IMR-90 (cell line): Measurements from ENCODE around the gene NFE2L1. TPM values are rescaled to one million over a fixed set of nuclear protein-coding genes. Genes with fewer than 3 reads are reported as not detected.
A peak's percentile ranks its signal among the peaks of the same experiment; 100 is the strongest.

Experiments used
- ATAC-seq: fragments of 200-7000 bp; cut with Tn5 transposase; 2 replicates; pipeline ENCODE4 v1.9.1; 2020; ENCODE audit warnings: low read depth, mild to moderate bottlenecking, moderate library complexity
- BruUV-seq: library from RNA; stranded (reverse); fragments of 400-500 nt; replicated peaks from 2 replicates; lab custom pipeline; 2021; lab: Mats Ljungman, UMichigan
- CTCF ChIA-PET: fragments of 300-600 bp; formaldehyde crosslinking; extraction: SDS; loops from one replicate; lab custom pipeline; 2021; ENCODE audit warnings: antibody characterized with exemption; lab: Yijun Ruan, JAX
- POLR2A ChIA-PET: fragments of 300-600 bp; sonication (Branson Sonifier 250); formaldehyde crosslinking; loops from one replicate; lab custom pipeline; 2022; ENCODE audit warnings: antibody characterized with exemption; ENCODE audit not compliant: unreplicated experiment; lab: Charles Lee
- DNase-seq: peaks from one replicate; pipeline ENCODE4 v3.0.0; 2013
- H2AFZ ChIP-seq: replicated peaks from 2 replicates; pipeline ENCODE3; 2013; ENCODE audit warnings: low read length, mild to moderate bottlenecking; ENCODE audit not compliant: poor library complexity
- H2AK5ac ChIP-seq: 2 replicates; pipeline ENCODE4 v1.6.1; 2013; ENCODE audit warnings: low read depth, low read length, inconsistent platforms
- H2AK9ac ChIP-seq: replicated peaks from 2 replicates; pipeline ENCODE3; 2013; ENCODE audit warnings: mild to moderate bottlenecking, low read depth, low read length, moderate library complexity; ENCODE audit not compliant: poor library complexity
- H2BK120ac ChIP-seq: 2 replicates; pipeline ENCODE4 v1.6.1; 2013; ENCODE audit warnings: low read depth, low read length, inconsistent platforms
- H2BK15ac ChIP-seq: 3 replicates; pipeline ENCODE4 v1.6.1; 2013; ENCODE audit warnings: low read depth, low read length, inconsistent platforms
- H2BK20ac ChIP-seq: 2 replicates; pipeline ENCODE4 v1.6.1; 2013; ENCODE audit warnings: low read depth, mild to moderate bottlenecking, inconsistent platforms, low read length, moderate library complexity
- H2BK5ac ChIP-seq: 2 replicates; pipeline ENCODE4 v1.6.1; 2013; ENCODE audit warnings: mild to moderate bottlenecking, low read depth, low read length, inconsistent platforms; ENCODE audit not compliant: poor library complexity, severe bottlenecking
- H3K14ac ChIP-seq: replicated peaks from 2 replicates; pipeline ENCODE4 v1.6.1; 2013; ENCODE audit warnings: low read depth, low read length, inconsistent platforms
- H3K18ac ChIP-seq: 2 replicates; pipeline ENCODE4 v1.6.1; 2013; ENCODE audit warnings: low read depth, low read length, control low read depth
- H3K23ac ChIP-seq: 2 replicates; pipeline ENCODE4 v1.6.1; 2013; ENCODE audit warnings: low read depth, low read length, inconsistent platforms
- H3K27ac ChIP-seq: 2 replicates; pipeline ENCODE4 v1.5.1; 2013; ENCODE audit warnings: mild to moderate bottlenecking, control low read depth, low read length; ENCODE audit not compliant: insufficient read depth
- H3K27me3 ChIP-seq: 2 replicates; pipeline ENCODE4 v1.6.1; 2013; ENCODE audit warnings: low read length; ENCODE audit not compliant: control insufficient read depth, insufficient read depth
- H3K36me3 ChIP-seq: 2 replicates; pipeline ENCODE4 v1.6.1; 2013; ENCODE audit warnings: low read length, mixed read lengths; ENCODE audit not compliant: control insufficient read depth, insufficient read depth
- H3K4ac ChIP-seq: 2 replicates; pipeline ENCODE4 v1.6.1; 2013; ENCODE audit warnings: low read depth, low read length, inconsistent platforms
- H3K4me1 ChIP-seq: 2 replicates; pipeline ENCODE4 v1.6.1; 2013; ENCODE audit warnings: low read length, mixed read lengths; ENCODE audit not compliant: control insufficient read depth, insufficient read depth
- H3K4me2 ChIP-seq: 2 replicates; pipeline ENCODE4 v1.6.1; 2013; ENCODE audit warnings: low read depth, mild to moderate bottlenecking, control low read depth, low read length, moderate library complexity
- H3K4me3 ChIP-seq: 2 replicates; pipeline ENCODE4 v1.5.1; 2013; ENCODE audit warnings: low read depth, mild to moderate bottlenecking, control low read depth, low read length, moderate library complexity; ENCODE audit not compliant: insufficient read depth
- H3K56ac ChIP-seq: 2 replicates; pipeline ENCODE4 v1.6.1; 2013; ENCODE audit warnings: low read length, inconsistent platforms; ENCODE audit not compliant: insufficient read depth; ENCODE audit errors: extremely low read depth
- H3K79me1 ChIP-seq, 2 experiments: 2 replicates each; pipeline ENCODE4 v1.6.1; 2013; ENCODE audit warnings: low read length in 2 of 2, inconsistent platforms in 1 of 2, low read depth in 1 of 2
- H3K9ac ChIP-seq: 2 replicates; pipeline ENCODE4 v1.6.1; 2013; ENCODE audit warnings: low read depth, low read length, control low read depth
- H3K9me1 ChIP-seq: 2 replicates; pipeline ENCODE4 v1.6.1; 2013; ENCODE audit warnings: low read length, inconsistent platforms; ENCODE audit not compliant: insufficient read depth
- H3K9me3 ChIP-seq: 2 replicates; pipeline ENCODE4 v1.6.1; 2013; ENCODE audit warnings: low read length; ENCODE audit not compliant: control insufficient read depth, insufficient read depth
- H4K20me1 ChIP-seq: 2 replicates; pipeline ENCODE4 v1.6.1; 2013; ENCODE audit warnings: low read length, inconsistent platforms; ENCODE audit not compliant: insufficient read depth
- H4K5ac ChIP-seq: 2 replicates; pipeline ENCODE4 v1.6.1; 2013; ENCODE audit warnings: mild to moderate bottlenecking, low read depth, low read length, control low read depth
- H4K8ac ChIP-seq, 2 experiments: 2 replicates each; pipeline ENCODE4 v1.6.1; 2013; ENCODE audit warnings: low read depth in 2 of 2, low read length in 2 of 2, control low read depth in 1 of 2, inconsistent platforms in 1 of 2
- H4K91ac ChIP-seq: 2 replicates; pipeline ENCODE4 v1.6.1; 2013; ENCODE audit warnings: low read depth, low read length, inconsistent platforms; ENCODE audit not compliant: insufficient read depth
- BHLHE40 ChIP-seq: fragments of 150-350 bp; IDR thresholded peaks from 2 replicates; pipeline ENCODE4 v1.6.1; 2016; ENCODE audit warnings: mild to moderate bottlenecking, low read depth, low read length
- CHD1 ChIP-seq: IDR thresholded peaks from 2 replicates; pipeline ENCODE4 v1.6.1; 2012; ENCODE audit warnings: low read depth, low read length, improper control_type of control experiment
- CTCF ChIP-seq: conservative IDR thresholded peaks from 2 replicates; pipeline ENCODE4 v1.5.1; 2012; ENCODE audit warnings: mild to moderate bottlenecking, low read depth, low read length, improper control_type of control experiment
- ELK1 ChIP-seq: fragments of 150-350 bp; IDR thresholded peaks from 2 replicates; pipeline ENCODE4 v1.6.1; 2016; ENCODE audit warnings: low read depth, mild to moderate bottlenecking, low read length, moderate library complexity, borderline replicate concordance
- FOS ChIP-seq: fragments of 150-350 bp; IDR thresholded peaks from 2 replicates; pipeline ENCODE4 v1.6.1; 2016; ENCODE audit warnings: low read depth, low read length
- MAFK ChIP-seq: IDR thresholded peaks from 2 replicates; pipeline ENCODE4 v1.6.1; 2012; ENCODE audit warnings: low read depth, low read length, improper control_type of control experiment
- MAZ ChIP-seq: IDR thresholded peaks from 2 replicates; pipeline ENCODE4 v1.6.1; 2012; ENCODE audit warnings: low read depth, mild to moderate bottlenecking, low read length, improper control_type of control experiment, moderate library complexity, borderline replicate concordance
- MXI1 ChIP-seq: IDR thresholded peaks from 2 replicates; pipeline ENCODE4 v1.6.1; 2012; ENCODE audit warnings: low read depth, mild to moderate bottlenecking, low read length, moderate library complexity, borderline replicate concordance
- NFE2L2 ChIP-seq: fragments of 150-350 bp; IDR thresholded peaks from 2 replicates; pipeline ENCODE4 v1.6.1; 2016; ENCODE audit warnings: low read depth, mild to moderate bottlenecking, low read length
- POLR2A ChIP-seq: IDR thresholded peaks from 2 replicates; pipeline ENCODE4 v1.6.1; 2012; ENCODE audit warnings: mild to moderate bottlenecking, low read depth, low read length
- RAD21 ChIP-seq: IDR thresholded peaks from 2 replicates; pipeline ENCODE4 v1.6.1; 2012; ENCODE audit warnings: low read length, improper control_type of control experiment
- RCOR1 ChIP-seq: IDR thresholded peaks from 2 replicates; pipeline ENCODE4 v1.6.1; 2012; ENCODE audit warnings: mild to moderate bottlenecking, low read length, improper control_type of control experiment; ENCODE audit not compliant: insufficient replicate concordance
- RFX5 ChIP-seq: IDR thresholded peaks from 2 replicates; pipeline ENCODE4 v1.8.0; 2012; ENCODE audit warnings: low read depth, mild to moderate bottlenecking, low read length, moderate library complexity
- SMC3 ChIP-seq: fragments of 150-350 bp; IDR thresholded peaks from 2 replicates; pipeline ENCODE4 v1.6.1; 2016; ENCODE audit warnings: low read depth, mild to moderate bottlenecking, antibody characterized with exemption, low read length, moderate library complexity
- WGBS, 2 experiments: methylation state at CpG; one replicate each; pipeline versions ENCODE4 v1.1.5 to v1.1.7; 2013; ENCODE audit warnings: missing lambda C conversion rate in 2 of 2; ENCODE audit not compliant: insufficient read length in 1 of 2; ENCODE audit errors: extremely low coverage in 2 of 2; 5-methylcytosine and 5-hydroxymethylcytosine counted together
- dilution Hi-C: fragments of 300-500 bp; cut with HindIII; formaldehyde crosslinking; loops from one replicate; pipeline ENCODE4 v1.14.3; 2018; ENCODE audit warnings: low sequenced_read_pairs; ENCODE audit not compliant: unreplicated experiment
- in situ Hi-C: fragments of 300-500 bp; cut with MboI; formaldehyde crosslinking; loops from 3 replicates; pipeline ENCODE4 v1.14.3; 2019; ENCODE audit warnings: low sequenced_read_pairs, inconsistent platforms, mixed read lengths
- intact Hi-C: fragments of 100-400 bp; cut with micrococcal nuclease; formaldehyde crosslinking; loops from 2 replicates; pipeline ENCODE4 v1.10.0; 2022
- polyA plus RNA-seq, 3 experiments: library from polyadenylated mRNA; depleted of rRNA; stranded (reverse); fragments of >200 nt; gene quantifications; 2 replicates each; pipeline ENCODE4 v1.2.3, GENCODE V29; 2012; ENCODE audit warnings: low replicate concordance in 1 of 3
- total RNA-seq: library from RNA; depleted of rRNA; stranded (reverse); fragments of >200 nt; gene quantifications from 2 replicates; pipeline ENCODE4 v1.2.3, GENCODE V29; 2012

NFE2L1 gene
- total and polyA plus RNA-seq, 2 of the 4 experiments (the other 2 are of a cell fraction) = 42.8 to 122 TPM

GRCh38 chr17:48026502-48027321 is 21.4 kb upstream of the NFE2L1 start:
- Histone ChIP-seq H3K4me1 (peaks cover 18% of the 10 kb centered on the region), H2AK5ac (peak overlapping the region; percentile 11; the same call in 1 of the 2 replicates), H3K4me3 (no peak overlapping the region), H3K79me1 (peaks cover 0 to 7% of the 10 kb centered on the region in 2 experiments; a peak in 1 of 4 replicates), H3K36me3 (peaks cover under 1% of the 10 kb centered on the region; the same call in 1 of the 2 replicates), H4K5ac (0 out of 2 replicates have a peak overlapping the region, but pooled peaks have one; percentile 14), H2BK15ac (no peak overlapping the region), H3K14ac (no peak overlapping the region), H3K27ac (no peak overlapping the region), H4K20me1 (peaks cover 3% of the 10 kb centered on the region; the same call in 1 of the 2 replicates), H2BK120ac (no peak overlapping the region; the same call in 1 of the 2 replicates), H3K27me3 (no peaks in the 10 kb centered on the region), H2AK9ac (peak overlapping the region; percentile 92), H2AFZ (peak overlapping the region; percentile 85), H3K23ac (no peak overlapping the region), H3K4me2 (no peak overlapping the region), H3K4ac (peak overlapping the region; percentile 49), H3K56ac (no peak overlapping the region), H2BK20ac (no peak overlapping the region), H3K9me3 (no peaks in the 10 kb centered on the region), H4K91ac (peak overlapping the region; percentile 63), H2BK5ac (no peak overlapping the region), H3K18ac (no peak overlapping the region), H4K8ac (peak overlapping the region in 1 of 2 experiments; percentile 11; a peak in 1 of 4 replicates), H3K9ac (peak overlapping the region; percentile 0; the same call in 1 of the 2 replicates), H3K9me1 (no peaks in the 10 kb centered on the region)
- WGBS, 2 experiments = 11% methylated on average over 9 of the region's 18 CpGs; no CpG with 5 or more reads in 1 of the 2 experiments
- DNase-seq = peak; percentile 88
- CTCF ChIA-PET = interaction anchor here (0.6 to 3.4 kb wide), 9 partner anchors 9 to 104 kb away, joined by 3 to 18 read pairs (median 6); no protein-coding TSS in a partner anchor
- in situ Hi-C loops = loop anchor here (5.0 to 10.0 kb wide), 2 partner anchors 101 to 568 kb away; partner anchors contain the start of genes HOXB3 and HOXB5
- POLR2A ChIA-PET = interaction anchor here (0.6 to 0.9 kb wide), 3 partner anchors 42 to 45 kb away, joined by 3 read pairs; no protein-coding TSS in a partner anchor
- dilution Hi-C loops = no loop called here
- BruUV-seq = no TSS peak
- peak; percentile 28 for ATAC-seq
- intact Hi-C loops = loop anchor here (1.0 to 10.0 kb wide), 2 partner anchors 308 to 592 kb away; no protein-coding TSS in a partner anchor
- TF ChIP-seq RFX5 = no peak
- peak; percentile 90 for TF ChIP-seq SMC3
- TF ChIP-seq NFE2L2 = no peak
- TF ChIP-seq MAFK = no peak
- TF ChIP-seq RAD21 = peak; percentile 92
- no peak for TF ChIP-seq CHD1
- no peak for TF ChIP-seq FOS
- no peak for TF ChIP-seq MAZ
- peak; percentile 80; the same call in 1 of the 2 replicates for TF ChIP-seq MXI1
- no peak for TF ChIP-seq ELK1
- no peak for TF ChIP-seq RCOR1
- TF ChIP-seq POLR2A = 0 out of 2 replicates have a peak, but pooled peaks have one; percentile 30
- TF ChIP-seq BHLHE40 = no peak
- TF ChIP-seq CTCF = peak; percentile 91
